GM06990 (cell line): ENCODE measurements around the gene ZNF256.

Experiments used
- DNase-seq: peaks from one replicate; pipeline ENCODE4 v3.0.0-alpha.2; 2011; ENCODE audit not compliant: insufficient read length; ENCODE audit errors: extremely low read depth
- H3K27me3 ChIP-seq: replicated peaks from 2 replicates; pipeline ENCODE4 v1.6.0; 2011; ENCODE audit warnings: low read length; ENCODE audit not compliant: control insufficient read depth, insufficient read depth
- H3K36me3 ChIP-seq: 2 replicates; pipeline ENCODE4 v1.5.1; 2011; ENCODE audit warnings: low read length; ENCODE audit not compliant: control insufficient read depth, insufficient read depth
- H3K4me3 ChIP-seq: replicated peaks from 2 replicates; pipeline ENCODE4 v1.5.1; 2011; ENCODE audit warnings: low read depth, mild to moderate bottlenecking, control low read depth, low read length
- CTCF ChIP-seq: IDR thresholded peaks from 2 replicates; pipeline ENCODE4 v1.5.1; 2011; ENCODE audit warnings: low read length, control low read depth, mild to moderate bottlenecking, inconsistent platforms; ENCODE audit not compliant: insufficient read depth, poor library complexity, severe bottlenecking

The ZNF256 gene

GRCh38 chr19:57914531-57914930 lies 33.0 kb downstream of the ZNF256 start:
- no peak for DNase-seq
- Histone ChIP-seq H3K4me3 (no peak overlapping the region), H3K36me3 (peaks cover 3% of the 10 kb centered on the region), H3K27me3 (no peaks in the 10 kb centered on the region)
- TF ChIP-seq CTCF: no peak

GRCh38 chr19:57907394-57907793 lies 40.1 kb downstream of the ZNF256 start:
- H3K4me3 ChIP-seq: no peak overlapping the region
- peaks cover 3% of the 10 kb centered on the region for H3K36me3 ChIP-seq
- H3K27me3 ChIP-seq: no peaks in the 10 kb centered on the region
- no peak for TF ChIP-seq CTCF
- DNase-seq: no peak

GRCh38 chr19:57905258-57905657 lies 42.2 kb downstream of the ZNF256 start:
- TF ChIP-seq CTCF: no peak
- no peaks in the 10 kb centered on the region; the same call in 1 of the 2 replicates for H3K36me3 ChIP-seq
- no peaks in the 10 kb centered on the region for H3K27me3 ChIP-seq
- DNase-seq: no peak
- H3K4me3 ChIP-seq: no peak overlapping the region

- Histone ChIP-seq H3K27me3 (no peaks in the 10 kb centered on the region), H3K36me3 (no peaks in the 10 kb centered on the region; the same call in 1 of the 2 replicates), H3K4me3 (no peak overlapping the region)
- TF ChIP-seq CTCF: no peak
- DNase-seq: no peak
These were observed 43.8 kb downstream of the ZNF256 start for GRCh38 chr19:57903618-57904184.

GRCh38 chr19:57900311-57900710 lies 47.2 kb downstream of the ZNF256 start:
- Histone ChIP-seq H3K4me3 (no peak overlapping the region), H3K27me3 (no peaks in the 10 kb centered on the region), H3K36me3 (no peaks in the 10 kb centered on the region)
- no peak for TF ChIP-seq CTCF
- DNase-seq: no peak
